BE2C (cell line): ENCODE results near the gene FAM120B.
A peak's percentile ranks its signal among the peaks of the same experiment; 100 is the strongest.
"Not testable (repeated sequence)": the region's sequence is repeated elsewhere in the genome, so short reads cannot be mapped to it uniquely, and the experiment has no call there.

Source experiments
- DNase-seq: peaks from one replicate; pipeline ENCODE4 v3.0.0-alpha.2; 2020
- H3K27me3 ChIP-seq: fragments of 250-450 bp; sonication (Bioruptor Pico); 2 replicates; pipeline ENCODE4 v1.5.1; 2020; ENCODE audit warnings: mild to moderate bottlenecking
- H3K36me3 ChIP-seq: fragments of 250-450 bp; sonication (Bioruptor Pico); 2 replicates; pipeline ENCODE4 v1.5.1; 2020; ENCODE audit warnings: mild to moderate bottlenecking
- H3K4me1 ChIP-seq: fragments of 250-450 bp; sonication (Bioruptor Pico); 2 replicates; pipeline ENCODE4 v1.5.1; 2020
- H3K4me3 ChIP-seq: 2 replicates; pipeline ENCODE4 v1.5.1; 2011; ENCODE audit warnings: low read depth, low read length
- H3K9me3 ChIP-seq: fragments of 250-450 bp; sonication (Bioruptor Pico); 2 replicates; pipeline ENCODE4 v1.5.1; 2020
- CTCF ChIP-seq: IDR thresholded peaks from 2 replicates; pipeline ENCODE4 v1.5.1; 2012; ENCODE audit warnings: mild to moderate bottlenecking, low read depth, low read length

The FAM120B gene

GRCh38 chr6:170261643-170262488 lies 44.7 kb upstream of the FAM120B start:
- DNase-seq = no peak
- H3K4me3 ChIP-seq = no peak overlapping the region
- no peaks in the 10 kb centered on the region for H3K27me3 ChIP-seq
- H3K9me3 ChIP-seq = no peaks in the 10 kb centered on the region
- H3K4me1 ChIP-seq = no peaks in the 10 kb centered on the region; the same call in none of the 2 replicates
- H3K36me3 ChIP-seq = no peaks in the 10 kb centered on the region
- TF ChIP-seq CTCF = no peak

GRCh38 chr6:170262489-170263088 lies 44.0 kb upstream of the FAM120B start:
- Histone ChIP-seq H3K36me3 (no peaks in the 10 kb centered on the region), H3K4me1 (no peaks in the 10 kb centered on the region; the same call in none of the 2 replicates), H3K4me3 (no peak overlapping the region), H3K9me3 (no peaks in the 10 kb centered on the region), H3K27me3 (no peaks in the 10 kb centered on the region)
- DNase-seq = no peak
- TF ChIP-seq CTCF = no peak

GRCh38 chr6:170263410-170263809 lies 43.1 kb upstream of the FAM120B start:
- H3K4me3 ChIP-seq = no peak overlapping the region
- DNase-seq = no peak
- no peaks in the 10 kb centered on the region for H3K27me3 ChIP-seq
- H3K36me3 ChIP-seq = no peaks in the 10 kb centered on the region
- no peaks in the 10 kb centered on the region for H3K9me3 ChIP-seq
- H3K4me1 ChIP-seq = no peaks in the 10 kb centered on the region; the same call in none of the 2 replicates
- TF ChIP-seq CTCF = no peak

GRCh38 chr6:170264086-170264485 lies 42.5 kb upstream of the FAM120B start:
- Histone ChIP-seq H3K9me3 (no peaks in the 10 kb centered on the region), H3K27me3 (no peaks in the 10 kb centered on the region), H3K4me3 (no peak overlapping the region), H3K36me3 (no peaks in the 10 kb centered on the region), H3K4me1 (no peaks in the 10 kb centered on the region; the same call in none of the 2 replicates)
- no peak for TF ChIP-seq CTCF
- DNase-seq = no peak

GRCh38 chr6:170264644-170265043 lies 41.9 kb upstream of the FAM120B start:
- not testable (repeated sequence) for H3K4me1 ChIP-seq, H3K9me3 ChIP-seq, H3K36me3 ChIP-seq, H3K4me3 ChIP-seq, DNase-seq, H3K27me3 ChIP-seq

GRCh38 chr6:170265655-170266054 lies 40.9 kb upstream of the FAM120B start:
- no peaks in the 10 kb centered on the region; the same call in none of the 2 replicates for H3K4me1 ChIP-seq
- no peaks in the 10 kb centered on the region for H3K27me3 ChIP-seq
- DNase-seq = peak; percentile 69
- H3K36me3 ChIP-seq = no peaks in the 10 kb centered on the region
- H3K9me3 ChIP-seq = no peaks in the 10 kb centered on the region
- 0 out of 2 replicates have a peak, but pooled peaks have one; percentile 7 for TF ChIP-seq CTCF
- peak overlapping the region; percentile 37 for H3K4me3 ChIP-seq
